GM18867 (cell line): ENCODE data around the gene MYORG.

ENCODE experiments used
- ATAC-seq: cut with Tn5 transposase; IDR thresholded peaks from one replicate; pipeline ENCODE4 v1.9.1; 2021; ENCODE audit warnings: mild to moderate bottlenecking, moderate library complexity; ENCODE audit not compliant: unreplicated experiment

Gene MYORG

GRCh38 chr9:34376596-34377403 is at the start of gene MYORG:
Gene MYORG (minus strand): TSS chr9:34376898. CDS start chr9:34372943, 3,955 bp downstream.
- peak; percentile 86 for ATAC-seq

- ATAC-seq: no peak
These were observed 43.2 kb upstream of the MYORG start for GRCh38 chr9:34419716-34420504.

GRCh38 chr9:34417734-34418133 is 41.0 kb upstream of the MYORG start:
- ATAC-seq: no peak

- ATAC-seq: no peak
These were observed 36.6 kb upstream of the MYORG start for GRCh38 chr9:34413231-34413852.

GRCh38 chr9:34412336-34412735 is 35.6 kb upstream of the MYORG start:
- ATAC-seq: no peak

GRCh38 chr9:34409154-34409553 is 32.5 kb upstream of the MYORG start:
- ATAC-seq: no peak

- no peak for ATAC-seq
These were observed 31.5 kb upstream of the MYORG start for GRCh38 chr9:34408173-34408572.

GRCh38 chr9:34406219-34406618 is 29.5 kb upstream of the MYORG start:
- ATAC-seq: no peak

- ATAC-seq: no peak
These were observed 29.0 kb upstream of the MYORG start for GRCh38 chr9:34405719-34406118.

- ATAC-seq: no peak
These were observed 27.1 kb upstream of the MYORG start for GRCh38 chr9:34403554-34404380.

- no peak for ATAC-seq
These were observed 24.2 kb upstream of the MYORG start for GRCh38 chr9:34400686-34401602.

GRCh38 chr9:34400275-34400674 is 23.6 kb upstream of the MYORG start:
- no peak for ATAC-seq

GRCh38 chr9:34399729-34400128 is 23.0 kb upstream of the MYORG start:
- no peak for ATAC-seq

- no peak for ATAC-seq
These were observed 22.2 kb upstream of the MYORG start for GRCh38 chr9:34398875-34399274.

- ATAC-seq: no peak
These were observed 19.8 kb upstream of the MYORG start for GRCh38 chr9:34396276-34397214.

GRCh38 chr9:34392511-34392910 is 15.8 kb upstream of the MYORG start:
- ATAC-seq: no peak

GRCh38 chr9:34387239-34387638 is 10.5 kb upstream of the MYORG start:
- ATAC-seq: no peak

GRCh38 chr9:34386656-34387055 is 10.0 kb upstream of the MYORG start:
- ATAC-seq: no peak
